HCT116 (cell line): ENCODE data around the gene DSTYK. TPM values are rescaled to one million over a fixed set of nuclear protein-coding genes. Genes with fewer than 3 reads are reported as not detected.

Experiments used
- ATAC-seq: fragments of 200-7000 bp; cut with Tn5 transposase; 2 replicates; pipeline ENCODE4 v1.9.1; 2020; ENCODE audit warnings: mild to moderate bottlenecking, moderate library complexity
- BruUV-seq: library from RNA; stranded (reverse); fragments of 400-500 nt; replicated peaks from 2 replicates; lab custom pipeline; 2021; lab: Mats Ljungman, UMichigan
- CTCF ChIA-PET: fragments of 300-600 bp; sonication (Branson Sonifier 250); formaldehyde crosslinking; loops from one replicate; lab custom pipeline; 2021; ENCODE audit warnings: antibody characterized with exemption; lab: Charles Lee
- POLR2A ChIA-PET: fragments of 300-600, 350-600 bp; sonication (Branson Sonifier 250); formaldehyde crosslinking; loops from one replicate; lab custom pipeline; 2021; ENCODE audit warnings: antibody characterized with exemption; lab: Charles Lee
- RAD21 ChIA-PET, 2 experiments: fragments of 300-600 bp; sonication (Branson Sonifier 250); formaldehyde crosslinking; loops; one replicate each; lab custom pipeline; 2023; ENCODE audit warnings: low total read pairs in 2 of 2; ENCODE audit not compliant: uncharacterized antibody in 2 of 2, unreplicated experiment in 2 of 2, low non-redundant PET in 1 of 2; lab: Charles Lee
- DNase-seq: peaks from one replicate; pipeline ENCODE4 v3.0.0-alpha.2; 2010; ENCODE audit warnings: low read depth, low spot score
- H2AFZ ChIP-seq: fragments of 200-600 bp; shearing (Covaris generic), sonication (generic); 2 replicates; pipeline ENCODE4 v1.6.1; 2017; ENCODE audit warnings: low read depth, mixed run types, mixed read lengths, antibody characterized with exemption, low read length; ENCODE audit not compliant: poor library complexity, severe bottlenecking
- H3K27ac ChIP-seq: 2 replicates; pipeline ENCODE4 v1.5.1; 2012; ENCODE audit warnings: low read depth, low read length
- H3K27me3 ChIP-seq: fragments of 200-600 bp; sonication (generic); 2 replicates; pipeline ENCODE4 v1.6.1; 2016; ENCODE audit warnings: mixed run types, low read length, mixed read lengths; ENCODE audit not compliant: insufficient read depth
- H3K36me3 ChIP-seq, 2 experiments: fragments of 200-500 bp in 1 of 2; fragments of 200-600 bp in 1 of 2; sonication (Bioruptor generic) in 1 of 2; sonication (generic) in 1 of 2; 2 replicates each; pipeline versions ENCODE4 v1.5.1 to v1.6.1; 2014 to 2016; ENCODE audit warnings: low read length in 2 of 2, inconsistent platforms in 1 of 2, mixed read lengths in 1 of 2, mixed run types in 1 of 2; ENCODE audit not compliant: insufficient read depth in 2 of 2, control insufficient read depth in 1 of 2
- H3K4me1 ChIP-seq, 2 experiments: fragments of 200-600 bp in 1 of 2; sonication (generic) in 1 of 2; 2 replicates each; pipeline versions ENCODE4 v1.5.1 to v1.6.1; 2012 to 2017; ENCODE audit warnings: low read length in 2 of 2, inconsistent platforms in 1 of 2, mild to moderate bottlenecking in 1 of 2, mixed read lengths in 1 of 2, mixed run types in 1 of 2, moderate library complexity in 1 of 2; ENCODE audit not compliant: insufficient read depth in 2 of 2, control insufficient read depth in 1 of 2
- H3K4me2 ChIP-seq: fragments of 200-600 bp; sonication (generic); 2 replicates; pipeline ENCODE4 v1.6.1; 2017; ENCODE audit warnings: mixed run types, low read length, mixed read lengths
- H3K4me3 ChIP-seq, 2 experiments: fragments of 200-600 bp in 1 of 2; sonication (generic) in 1 of 2; replicated peaks in 1 of 2; 2 replicates each; pipeline ENCODE4 v1.5.1; 2011 to 2016; ENCODE audit warnings: low read length in 2 of 2, control low read depth in 1 of 2, low read depth in 1 of 2, mild to moderate bottlenecking in 1 of 2, mixed read lengths in 1 of 2, mixed run types in 1 of 2
- H3K79me2 ChIP-seq: fragments of 200-600 bp; sonication (generic); 2 replicates; pipeline ENCODE4 v1.6.1; 2017; ENCODE audit warnings: mild to moderate bottlenecking, mixed run types, low read length, moderate library complexity, mixed read lengths; ENCODE audit not compliant: insufficient read depth
- H3K9ac ChIP-seq: fragments of 200-600 bp; sonication (generic); 2 replicates; pipeline ENCODE4 v1.6.1; 2016; ENCODE audit warnings: low read length, mixed read lengths
- H3K9me2 ChIP-seq: fragments of 200-600 bp; sonication (generic), shearing (Covaris generic); 2 replicates; pipeline ENCODE4 v1.6.1; 2017; ENCODE audit warnings: mixed run types, mild to moderate bottlenecking, moderate library complexity; ENCODE audit not compliant: insufficient read depth
- H3K9me3 ChIP-seq, 2 experiments: fragments of 200-500 bp in 1 of 2; fragments of 200-600 bp in 1 of 2; sonication (Bioruptor generic) in 1 of 2; sonication (generic) in 1 of 2; 2 replicates each; pipeline ENCODE4 v1.6.1; 2014 to 2017; ENCODE audit warnings: low read length in 2 of 2, mixed read lengths in 2 of 2, inconsistent platforms in 1 of 2, low read depth in 1 of 2, mild to moderate bottlenecking in 1 of 2, mixed run types in 1 of 2, moderate library complexity in 1 of 2; ENCODE audit not compliant: control insufficient read depth in 1 of 2, insufficient read depth in 1 of 2
- H4K20me1 ChIP-seq: fragments of 200-600 bp; sonication (generic), shearing (Covaris generic); 2 replicates; pipeline ENCODE4 v1.6.1; 2017; ENCODE audit warnings: mixed run types, mild to moderate bottlenecking, moderate library complexity; ENCODE audit not compliant: insufficient read depth
- CBX3 ChIP-seq: IDR thresholded peaks from 2 replicates; pipeline ENCODE4 v1.6.1; 2012; ENCODE audit warnings: low read depth
- CEBPB ChIP-seq: IDR thresholded peaks from 2 replicates; pipeline ENCODE4 v1.6.1; 2012; ENCODE audit warnings: low read depth
- ELF1 ChIP-seq: IDR thresholded peaks from 2 replicates; pipeline ENCODE4 v1.6.1; 2012; ENCODE audit warnings: low read depth, borderline replicate concordance
- EZH2 ChIP-seq: fragments of 200-600 bp; sonication (generic); IDR thresholded peaks from 2 replicates; pipeline ENCODE4 v1.6.1; 2017; ENCODE audit warnings: antibody characterized with exemption, mixed run types
- EZH2phosphoT487 ChIP-seq: fragments of 200-600 bp; IDR thresholded peaks from 2 replicates; pipeline ENCODE4 v1.6.1; 2018; ENCODE audit warnings: antibody characterized with exemption, borderline replicate concordance
- FOSL1 ChIP-seq: IDR thresholded peaks from 2 replicates; pipeline ENCODE4 v1.6.1; 2012; ENCODE audit warnings: low read depth
- JUND ChIP-seq: IDR thresholded peaks from 2 replicates; pipeline ENCODE4 v1.6.1; 2012
- POLR2A ChIP-seq: IDR thresholded peaks from 2 replicates; pipeline ENCODE4 v1.7.0; 2011; ENCODE audit warnings: borderline replicate concordance; ENCODE audit not compliant: insufficient read depth, insufficient read length; ENCODE audit errors: extremely low read depth
- POLR2AphosphoS5 ChIP-seq: IDR thresholded peaks from 2 replicates; pipeline ENCODE4 v1.6.1; 2011; ENCODE audit warnings: mild to moderate bottlenecking, low read depth, low read length, moderate library complexity
- RAD21 ChIP-seq: IDR thresholded peaks from 2 replicates; pipeline ENCODE4 v1.6.1; 2012; ENCODE audit warnings: low read depth, mild to moderate bottlenecking
- SIN3A ChIP-seq: IDR thresholded peaks from 2 replicates; pipeline ENCODE4 v1.6.1; 2012; ENCODE audit warnings: low read depth
- TCF7L2 ChIP-seq: IDR thresholded peaks from 2 replicates; pipeline ENCODE4 v1.7.0; 2011; ENCODE audit warnings: borderline replicate concordance, inconsistent platforms; ENCODE audit not compliant: insufficient read depth, insufficient read length; ENCODE audit errors: extremely low read depth
- YY1 ChIP-seq: IDR thresholded peaks from 2 replicates; pipeline ENCODE4 v1.6.1; 2011; ENCODE audit warnings: low read length, low read depth, moderate library complexity, mild to moderate bottlenecking; ENCODE audit not compliant: insufficient replicate concordance; ENCODE audit errors: extremely low read depth
- ZFX ChIP-seq: fragments of 450-650 bp; IDR thresholded peaks from 2 replicates; pipeline ENCODE4 v1.6.1; 2017
- ZNF274 ChIP-seq: fragments of 200-500 bp; sonication (Bioruptor generic); IDR thresholded peaks from 2 replicates; pipeline ENCODE4 v1.6.1; 2014; ENCODE audit warnings: mild to moderate bottlenecking, low read depth, low read length, inconsistent platforms
- intact Hi-C: fragments of 100-400 bp; cut with micrococcal nuclease; formaldehyde crosslinking; loops from 2 replicates; pipeline ENCODE4 v1.10.0; 2022
- total RNA-seq: library from RNA; stranded (reverse); gene quantifications from one replicate; pipeline ENCODE4 v1.2.1, GENCODE V29; 2021; ENCODE audit not compliant: unreplicated experiment
- TF ChIP-seq, protein P1 (sequence below): IDR thresholded peaks from 2 replicates; pipeline ENCODE4 v1.6.1; 2012
- TF ChIP-seq, protein P2 (sequence below), 3 experiments: fragments of 200-600 bp in 1 of 3; sonication (generic) in 1 of 3; IDR thresholded peaks in 2 of 3; conservative IDR thresholded peaks in 1 of 3; 2 replicates each; pipeline ENCODE4 v1.5.1; 2012 to 2017; ENCODE audit warnings: low read depth in 2 of 3, low read length in 2 of 3, antibody characterized with exemption in 1 of 3, borderline replicate concordance in 1 of 3, control low read depth in 1 of 3, mild to moderate bottlenecking in 1 of 3, mixed read lengths in 1 of 3, mixed run types in 1 of 3, moderate library complexity in 1 of 3; ENCODE audit not compliant: insufficient read depth in 1 of 3
- TF ChIP-seq, protein P3 (sequence below): IDR thresholded peaks from 2 replicates; pipeline ENCODE4 v1.6.1; 2011; ENCODE audit warnings: mild to moderate bottlenecking, low read length, moderate library complexity; ENCODE audit not compliant: insufficient replicate concordance; ENCODE audit errors: extremely low read depth
- TF ChIP-seq, protein P4 (sequence below): IDR thresholded peaks from 2 replicates; pipeline ENCODE4 v1.6.1; 2012; ENCODE audit warnings: low read depth
- TF ChIP-seq, protein P5 (sequence below): IDR thresholded peaks from 2 replicates; pipeline ENCODE4 v1.6.1; 2012

DSTYK gene
- total RNA-seq, 1 experiment from 2014 or later, result 6.6 TPM

DNA sequence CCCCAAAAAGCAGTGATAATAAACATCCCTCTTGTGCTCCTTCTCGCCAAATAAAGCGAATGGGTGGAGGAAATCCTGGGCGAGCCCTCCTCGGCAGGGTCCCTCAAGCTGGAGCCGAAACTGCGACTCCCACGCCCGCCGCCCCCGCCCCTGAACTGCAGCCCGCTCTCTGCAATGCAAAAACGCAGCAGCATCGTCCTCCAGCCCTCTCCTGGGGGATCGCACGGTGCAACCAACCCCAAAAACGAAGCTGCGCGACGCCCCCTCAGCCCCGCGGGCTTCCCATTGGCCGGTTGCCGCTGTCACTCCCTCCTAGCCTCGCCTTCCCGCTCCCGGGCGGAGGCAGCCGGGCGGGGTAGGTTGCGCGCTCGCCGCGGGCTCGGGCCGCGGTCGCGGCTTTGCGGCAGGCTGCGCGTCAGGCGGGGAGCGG lies 16.1 kb upstream of the DSTYK start, which contains the start of gene TMCC2:
Gene TMCC2, plus strand, starts transcription at position 363 of the 430 bp plus-strand sequence. CDS start 619 bp downstream, outside the sequence.
- Histone ChIP-seq H3K27me3 (no peaks in the 10 kb centered on the region), H3K27ac (no peak within 1 kb of the TSS; the same call in 1 of the 2 replicates), H4K20me1 (no peaks in the 10 kb centered on the region), H3K9ac (peak within 1 kb of the TSS; percentile 46), H2AFZ (peak within 1 kb of the TSS; percentile 98), H3K4me1 (peaks cover 11 to 28% of the 10 kb centered on the region in 2 experiments; a peak in 3 of 4 replicates), H3K4me2 (peak within 1 kb of the TSS; percentile 98), H3K9me3 (no peaks in the 10 kb centered on the region), H3K4me3 (peak within 1 kb of the TSS; percentile 54 to 67), H3K9me2 (no peaks in the 10 kb centered on the region), H3K36me3 (no peaks in the 10 kb centered on the region), H3K79me2 (no peaks in the 10 kb centered on the region)
- BruUV-seq, result no TSS peak
- intact Hi-C loops, result loop anchor here (1.0 kb wide), 1 partner anchor 16 kb away; the partner anchor contains the start of gene DSTYK
- ATAC-seq (peak; percentile 90), DNase-seq (peak; percentile 74)
- ChIA-PET POLR2A (interaction anchor here (1.1 kb wide), 1 partner anchor 46 kb away, joined by 3 read pairs; no protein-coding TSS in a partner anchor), CTCF (interaction anchor here (0.9 to 3.9 kb wide), 10 partner anchors 23 to 297 kb away, joined by 3 to 66 read pairs (median 5); no protein-coding TSS in a partner anchor), RAD21 (no interaction called here)
- TF ChIP-seq, protein P1, sequence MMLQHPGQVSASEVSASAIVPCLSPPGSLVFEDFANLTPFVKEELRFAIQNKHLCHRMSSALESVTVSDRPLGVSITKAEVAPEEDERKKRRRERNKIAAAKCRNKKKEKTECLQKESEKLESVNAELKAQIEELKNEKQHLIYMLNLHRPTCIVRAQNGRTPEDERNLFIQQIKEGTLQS, result no peak
- TF ChIP-seq SIN3A (no peak), FOSL1 (no peak), JUND (no peak), TCF7L2 (no peak), POLR2A (peak; percentile 34), POLR2AphosphoS5 (peak; percentile 76), CBX3 (no peak), EZH2 (no peak), CEBPB (no peak), YY1 (peak; percentile 32), RAD21 (no peak), ZNF274 (no peak), ELF1 (no peak), ZFX (no peak), EZH2phosphoT487 (no peak)
- TF ChIP-seq, protein P2, sequence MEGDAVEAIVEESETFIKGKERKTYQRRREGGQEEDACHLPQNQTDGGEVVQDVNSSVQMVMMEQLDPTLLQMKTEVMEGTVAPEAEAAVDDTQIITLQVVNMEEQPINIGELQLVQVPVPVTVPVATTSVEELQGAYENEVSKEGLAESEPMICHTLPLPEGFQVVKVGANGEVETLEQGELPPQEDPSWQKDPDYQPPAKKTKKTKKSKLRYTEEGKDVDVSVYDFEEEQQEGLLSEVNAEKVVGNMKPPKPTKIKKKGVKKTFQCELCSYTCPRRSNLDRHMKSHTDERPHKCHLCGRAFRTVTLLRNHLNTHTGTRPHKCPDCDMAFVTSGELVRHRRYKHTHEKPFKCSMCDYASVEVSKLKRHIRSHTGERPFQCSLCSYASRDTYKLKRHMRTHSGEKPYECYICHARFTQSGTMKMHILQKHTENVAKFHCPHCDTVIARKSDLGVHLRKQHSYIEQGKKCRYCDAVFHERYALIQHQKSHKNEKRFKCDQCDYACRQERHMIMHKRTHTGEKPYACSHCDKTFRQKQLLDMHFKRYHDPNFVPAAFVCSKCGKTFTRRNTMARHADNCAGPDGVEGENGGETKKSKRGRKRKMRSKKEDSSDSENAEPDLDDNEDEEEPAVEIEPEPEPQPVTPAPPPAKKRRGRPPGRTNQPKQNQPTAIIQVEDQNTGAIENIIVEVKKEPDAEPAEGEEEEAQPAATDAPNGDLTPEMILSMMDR (IDR thresholded peaks at IDR 0.05 in 2 of 3, conservative IDR thresholded peaks at IDR 0.05 in 1 of 3; ENCODE audit: borderline replicate concordance in 1 of 3, insufficient read depth in 1 of 3, low read depth in 2 of 3, low read length in 2 of 3), result no peak
- TF ChIP-seq, protein P3, sequence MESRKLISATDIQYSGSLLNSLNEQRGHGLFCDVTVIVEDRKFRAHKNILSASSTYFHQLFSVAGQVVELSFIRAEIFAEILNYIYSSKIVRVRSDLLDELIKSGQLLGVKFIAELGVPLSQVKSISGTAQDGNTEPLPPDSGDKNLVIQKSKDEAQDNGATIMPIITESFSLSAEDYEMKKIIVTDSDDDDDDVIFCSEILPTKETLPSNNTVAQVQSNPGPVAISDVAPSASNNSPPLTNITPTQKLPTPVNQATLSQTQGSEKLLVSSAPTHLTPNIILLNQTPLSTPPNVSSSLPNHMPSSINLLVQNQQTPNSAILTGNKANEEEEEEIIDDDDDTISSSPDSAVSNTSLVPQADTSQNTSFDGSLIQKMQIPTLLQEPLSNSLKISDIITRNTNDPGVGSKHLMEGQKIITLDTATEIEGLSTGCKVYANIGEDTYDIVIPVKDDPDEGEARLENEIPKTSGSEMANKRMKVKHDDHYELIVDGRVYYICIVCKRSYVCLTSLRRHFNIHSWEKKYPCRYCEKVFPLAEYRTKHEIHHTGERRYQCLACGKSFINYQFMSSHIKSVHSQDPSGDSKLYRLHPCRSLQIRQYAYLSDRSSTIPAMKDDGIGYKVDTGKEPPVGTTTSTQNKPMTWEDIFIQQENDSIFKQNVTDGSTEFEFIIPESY, result no peak
- TF ChIP-seq, protein P4, sequence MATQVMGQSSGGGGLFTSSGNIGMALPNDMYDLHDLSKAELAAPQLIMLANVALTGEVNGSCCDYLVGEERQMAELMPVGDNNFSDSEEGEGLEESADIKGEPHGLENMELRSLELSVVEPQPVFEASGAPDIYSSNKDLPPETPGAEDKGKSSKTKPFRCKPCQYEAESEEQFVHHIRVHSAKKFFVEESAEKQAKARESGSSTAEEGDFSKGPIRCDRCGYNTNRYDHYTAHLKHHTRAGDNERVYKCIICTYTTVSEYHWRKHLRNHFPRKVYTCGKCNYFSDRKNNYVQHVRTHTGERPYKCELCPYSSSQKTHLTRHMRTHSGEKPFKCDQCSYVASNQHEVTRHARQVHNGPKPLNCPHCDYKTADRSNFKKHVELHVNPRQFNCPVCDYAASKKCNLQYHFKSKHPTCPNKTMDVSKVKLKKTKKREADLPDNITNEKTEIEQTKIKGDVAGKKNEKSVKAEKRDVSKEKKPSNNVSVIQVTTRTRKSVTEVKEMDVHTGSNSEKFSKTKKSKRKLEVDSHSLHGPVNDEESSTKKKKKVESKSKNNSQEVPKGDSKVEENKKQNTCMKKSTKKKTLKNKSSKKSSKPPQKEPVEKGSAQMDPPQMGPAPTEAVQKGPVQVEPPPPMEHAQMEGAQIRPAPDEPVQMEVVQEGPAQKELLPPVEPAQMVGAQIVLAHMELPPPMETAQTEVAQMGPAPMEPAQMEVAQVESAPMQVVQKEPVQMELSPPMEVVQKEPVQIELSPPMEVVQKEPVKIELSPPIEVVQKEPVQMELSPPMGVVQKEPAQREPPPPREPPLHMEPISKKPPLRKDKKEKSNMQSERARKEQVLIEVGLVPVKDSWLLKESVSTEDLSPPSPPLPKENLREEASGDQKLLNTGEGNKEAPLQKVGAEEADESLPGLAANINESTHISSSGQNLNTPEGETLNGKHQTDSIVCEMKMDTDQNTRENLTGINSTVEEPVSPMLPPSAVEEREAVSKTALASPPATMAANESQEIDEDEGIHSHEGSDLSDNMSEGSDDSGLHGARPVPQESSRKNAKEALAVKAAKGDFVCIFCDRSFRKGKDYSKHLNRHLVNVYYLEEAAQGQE, result no peak
- TF ChIP-seq, protein P5, sequence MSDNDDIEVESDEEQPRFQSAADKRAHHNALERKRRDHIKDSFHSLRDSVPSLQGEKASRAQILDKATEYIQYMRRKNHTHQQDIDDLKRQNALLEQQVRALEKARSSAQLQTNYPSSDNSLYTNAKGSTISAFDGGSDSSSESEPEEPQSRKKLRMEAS, result no peak
